ENCODE data around the gene ENPP3. TPM values are rescaled to one million over a fixed set of nuclear protein-coding genes. Genes with fewer than 3 reads are reported as not detected.

Gene ENPP3
- total and polyA plus RNA-seq, 2 donors (not counting 1 experiment from before 2014, with no cell fraction given), result 0.18 to 0.25 TPM

DNA sequence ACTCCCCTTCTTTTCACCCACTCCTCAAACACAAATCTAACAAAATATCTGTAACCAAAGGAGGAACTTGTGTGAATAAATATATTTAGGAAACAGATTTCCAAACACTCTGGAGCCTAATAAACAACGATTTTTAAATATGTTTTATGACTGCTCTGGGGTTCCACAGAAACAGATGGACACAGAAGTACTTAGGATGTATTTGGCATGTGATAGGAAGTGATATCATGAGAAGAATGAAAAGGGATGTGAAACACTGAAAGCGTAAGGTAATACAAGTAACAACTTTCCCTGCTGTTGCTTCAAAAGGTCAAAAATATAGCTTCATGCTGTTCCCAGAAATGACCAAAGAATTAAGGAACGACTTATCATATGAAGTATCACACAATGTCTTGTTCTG is 144.6 kb downstream of the ENPP3 start:
- Histone ChIP-seq H3K79me2 (ENCODE audit: control insufficient read depth, insufficient read depth, low read length) (no peaks in the 10 kb centered on the region), H3K9me3 (ENCODE audit: control extremely low read depth in 1 of 3, control insufficient read depth in 2 of 3, insufficient read depth in 1 of 3, low read length in 2 of 3) (peaks cover 0 to 5% (median 0%) of the 10 kb centered on the region in 3 donors), H3K27me3 (replicated peaks in 1 of 4; ENCODE audit: control extremely low read depth in 1 of 4, control insufficient read depth in 3 of 4, insufficient read depth in 4 of 4, low read length in 3 of 4) (no peaks in the 10 kb centered on the region), H3K27ac (ENCODE audit: low read length in 2 of 2) (no peak overlapping the region), H2AFZ (ENCODE audit: insufficient read depth, low read depth, low read length, poor library complexity, severe bottlenecking) (no peak overlapping the region), H3K4me3 (ENCODE audit: control extremely low read depth in 1 of 5, extremely low read depth in 1 of 5, insufficient read depth in 1 of 5, low read depth in 2 of 5, low read length in 4 of 5) (no peak overlapping the region), H3K4me2 (replicated peaks; ENCODE audit: low read depth, low read length, poor library complexity, severe bottlenecking) (no peak overlapping the region), H4K20me1 (ENCODE audit: control insufficient read depth, insufficient read depth, low read length, poor library complexity, severe bottlenecking) (no peaks in the 10 kb centered on the region), H3K4me1 (ENCODE audit: control insufficient read depth in 2 of 2, insufficient read depth in 2 of 2, low read length in 2 of 2) (no peaks in the 10 kb centered on the region), H3K36me3 (replicated peaks in 1 of 2; ENCODE audit: control extremely low read depth in 1 of 2, control insufficient read depth in 1 of 2, extremely low read depth in 1 of 2, insufficient read depth in 2 of 2, low read length in 1 of 2) (no peaks in the 10 kb centered on the region), H3K9ac (ENCODE audit: low read length) (no peak overlapping the region)
- intact Hi-C loops (cut with micrococcal nuclease), result no loop called here
- H3K4me1 Mint-ChIP-seq, result no peaks in the 10 kb centered on the region
- CTCF ChIA-PET, result interaction anchor here (0.8 to 1.9 kb wide), 3 partner anchors 15 to 128 kb away, joined by 3 to 12 read pairs (median 3); no protein-coding TSS in a partner anchor
- DNase-seq (no peak), ATAC-seq (ENCODE audit: low read depth) (no peak)
- 86% methylated on average over 1 of the region's 3 CpGs for WGBS (ENCODE audit: insufficient coverage)
- TF ChIP-seq, protein P1, sequence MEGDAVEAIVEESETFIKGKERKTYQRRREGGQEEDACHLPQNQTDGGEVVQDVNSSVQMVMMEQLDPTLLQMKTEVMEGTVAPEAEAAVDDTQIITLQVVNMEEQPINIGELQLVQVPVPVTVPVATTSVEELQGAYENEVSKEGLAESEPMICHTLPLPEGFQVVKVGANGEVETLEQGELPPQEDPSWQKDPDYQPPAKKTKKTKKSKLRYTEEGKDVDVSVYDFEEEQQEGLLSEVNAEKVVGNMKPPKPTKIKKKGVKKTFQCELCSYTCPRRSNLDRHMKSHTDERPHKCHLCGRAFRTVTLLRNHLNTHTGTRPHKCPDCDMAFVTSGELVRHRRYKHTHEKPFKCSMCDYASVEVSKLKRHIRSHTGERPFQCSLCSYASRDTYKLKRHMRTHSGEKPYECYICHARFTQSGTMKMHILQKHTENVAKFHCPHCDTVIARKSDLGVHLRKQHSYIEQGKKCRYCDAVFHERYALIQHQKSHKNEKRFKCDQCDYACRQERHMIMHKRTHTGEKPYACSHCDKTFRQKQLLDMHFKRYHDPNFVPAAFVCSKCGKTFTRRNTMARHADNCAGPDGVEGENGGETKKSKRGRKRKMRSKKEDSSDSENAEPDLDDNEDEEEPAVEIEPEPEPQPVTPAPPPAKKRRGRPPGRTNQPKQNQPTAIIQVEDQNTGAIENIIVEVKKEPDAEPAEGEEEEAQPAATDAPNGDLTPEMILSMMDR (IDR thresholded peaks at IDR 0.05), result no peak
- TF ChIP-seq EZH2 (IDR thresholded peaks at IDR 0.05; ENCODE audit: borderline replicate concordance, insufficient read depth, low read depth, low read length, poor library complexity, severe bottlenecking), result no peak
- H3K4me3 Mint-ChIP-seq, result no peak overlapping the region
- no peak overlapping the region for H3K27ac Mint-ChIP-seq
- peaks cover 10% of the 10 kb centered on the region for H3K27me3 Mint-ChIP-seq
- POLR2A ChIA-PET, result no interaction called here
- peaks cover 4% of the 10 kb centered on the region for H3K9me3 Mint-ChIP-seq (ENCODE audit: insufficient read depth)

DNA sequence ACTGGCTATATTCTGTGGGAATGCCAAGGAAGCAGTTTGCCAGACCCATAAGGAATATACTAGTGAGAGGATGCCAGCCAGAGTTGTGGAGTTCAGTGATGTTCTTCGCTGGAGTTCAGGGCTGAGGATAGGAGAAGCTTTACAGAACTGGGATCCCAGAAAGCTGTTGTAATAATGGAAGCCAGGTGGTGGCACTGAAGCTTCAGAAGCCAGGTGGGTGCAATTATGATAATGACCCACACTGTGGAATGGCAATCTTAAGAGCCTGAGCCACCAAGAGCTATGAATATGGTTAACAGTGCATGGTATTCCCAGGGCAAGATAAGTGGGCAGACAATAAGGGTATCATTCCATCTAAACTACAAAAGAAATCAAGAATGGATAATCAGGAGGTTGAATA is 145.7 kb downstream of the ENPP3 start:
- ChIA-PET CTCF (interaction anchor here (0.6 to 1.9 kb wide), 2 partner anchors 20 to 127 kb away, joined by 3 to 12 read pairs; no protein-coding TSS in a partner anchor), POLR2A (no interaction called here)
- no peaks in the 10 kb centered on the region for H3K4me1 Mint-ChIP-seq
- Histone ChIP-seq H3K9ac (ENCODE audit: low read length) (no peak overlapping the region), H3K4me1 (ENCODE audit: control insufficient read depth in 2 of 2, insufficient read depth in 2 of 2, low read length in 2 of 2) (no peaks in the 10 kb centered on the region), H3K79me2 (ENCODE audit: control insufficient read depth, insufficient read depth, low read length) (no peaks in the 10 kb centered on the region), H2AFZ (ENCODE audit: insufficient read depth, low read depth, low read length, poor library complexity, severe bottlenecking) (no peak overlapping the region), H3K36me3 (replicated peaks in 1 of 2; ENCODE audit: control extremely low read depth in 1 of 2, control insufficient read depth in 1 of 2, extremely low read depth in 1 of 2, insufficient read depth in 2 of 2, low read length in 1 of 2) (no peaks in the 10 kb centered on the region), H4K20me1 (ENCODE audit: control insufficient read depth, insufficient read depth, low read length, poor library complexity, severe bottlenecking) (no peaks in the 10 kb centered on the region), H3K27ac (ENCODE audit: low read length in 2 of 2) (no peak overlapping the region), H3K9me3 (ENCODE audit: control extremely low read depth in 1 of 3, control insufficient read depth in 2 of 3, insufficient read depth in 1 of 3, low read length in 2 of 3) (peaks cover 0 to 6% (median 0%) of the 10 kb centered on the region in 3 donors), H3K4me3 (ENCODE audit: control extremely low read depth in 1 of 5, extremely low read depth in 1 of 5, insufficient read depth in 1 of 5, low read depth in 2 of 5, low read length in 4 of 5) (no peak overlapping the region), H3K4me2 (replicated peaks; ENCODE audit: low read depth, low read length, poor library complexity, severe bottlenecking) (no peak overlapping the region), H3K27me3 (replicated peaks in 1 of 4; ENCODE audit: control extremely low read depth in 1 of 4, control insufficient read depth in 3 of 4, insufficient read depth in 4 of 4, low read length in 3 of 4) (no peaks in the 10 kb centered on the region)
- H3K9me3 Mint-ChIP-seq (ENCODE audit: insufficient read depth), result peaks cover 4% of the 10 kb centered on the region
- WGBS (ENCODE audit: insufficient coverage), result 67% methylated on average over 1 of the region's 1 CpG
- intact Hi-C loops (cut with micrococcal nuclease), result no loop called here
- peaks cover 10% of the 10 kb centered on the region for H3K27me3 Mint-ChIP-seq
- no peak for DNase-seq
- no peak for TF ChIP-seq EZH2 (IDR thresholded peaks at IDR 0.05; ENCODE audit: borderline replicate concordance, insufficient read depth, low read depth, low read length, poor library complexity, severe bottlenecking)
- TF ChIP-seq, protein P1 (IDR thresholded peaks at IDR 0.05), result no peak
- H3K27ac Mint-ChIP-seq, result no peak overlapping the region
- H3K4me3 Mint-ChIP-seq, result no peak overlapping the region
- ATAC-seq (ENCODE audit: low read depth), result no peak
